Progenitor cell of endocrine pancreas (in vitro differentiated cells): Measurements from ENCODE around the gene FAM3D. TPM values are rescaled to one million over a fixed set of nuclear protein-coding genes. Genes with fewer than 3 reads are reported as not detected.

Experiments
- DNase-seq: peaks from one replicate; pipeline ENCODE4 v3.0.0; 2021; ENCODE audit warnings: low spot score; ENCODE audit not compliant: unreplicated experiment
- H3K27ac Mint-ChIP-seq: 2 replicates; pipeline ENCODE4 v1.8.0; 2021; ENCODE audit warnings: mild to moderate bottlenecking, moderate library complexity, mixed read lengths
- H3K27me3 Mint-ChIP-seq: 2 replicates; pipeline ENCODE4 v1.8.0; 2021; ENCODE audit warnings: mixed read lengths
- H3K36me3 Mint-ChIP-seq: 2 replicates; pipeline ENCODE4 v1.8.0; 2022; ENCODE audit warnings: mixed read lengths; ENCODE audit not compliant: insufficient read depth
- H3K4me1 Mint-ChIP-seq: 2 replicates; pipeline ENCODE4 v1.8.0; 2021; ENCODE audit warnings: low read depth, mixed read lengths
- H3K4me3 Mint-ChIP-seq: 2 replicates; pipeline ENCODE4 v1.8.0; 2021; ENCODE audit warnings: low read depth, mild to moderate bottlenecking, moderate library complexity, mixed read lengths
- H3K9me3 Mint-ChIP-seq: 2 replicates; pipeline ENCODE4 v1.8.0; 2021; ENCODE audit warnings: low read depth, mixed read lengths
- CTCF ChIP-seq: fragments of 200-600 bp; sonication (generic); IDR thresholded peaks from one replicate; pipeline ENCODE4 v1.5.0; 2021; ENCODE audit warnings: antibody characterized with exemption, mild to moderate bottlenecking; ENCODE audit not compliant: unreplicated experiment
- total RNA-seq: library from RNA; stranded (reverse); gene quantifications from 2 replicates; pipeline ENCODE4 v1.2.1, GENCODE V29; 2021

Gene FAM3D
- total RNA-seq, 1 donor from 2014 or later: not detected

GRCh38 chr3:58623478-58623877 is 43.1 kb downstream of the FAM3D start:
- Mint-ChIP-seq H3K4me1 (no peaks in the 10 kb centered on the region), H3K27ac (no peak overlapping the region), H3K36me3 (no peaks in the 10 kb centered on the region), H3K9me3 (no peaks in the 10 kb centered on the region), H3K4me3 (no peak overlapping the region), H3K27me3 (peaks cover 2% of the 10 kb centered on the region)
- DNase-seq: no peak
- no peak for TF ChIP-seq CTCF

- Mint-ChIP-seq H3K9me3 (no peaks in the 10 kb centered on the region), H3K27ac (no peak overlapping the region), H3K4me1 (no peaks in the 10 kb centered on the region), H3K4me3 (no peak overlapping the region), H3K27me3 (peaks cover 2% of the 10 kb centered on the region), H3K36me3 (no peaks in the 10 kb centered on the region)
- no peak for TF ChIP-seq CTCF
- DNase-seq: no peak
Measured at GRCh38 chr3:58622892-58623291, 43.7 kb downstream of the FAM3D start.

- DNase-seq: no peak
- Mint-ChIP-seq H3K36me3 (no peaks in the 10 kb centered on the region), H3K4me3 (no peak overlapping the region), H3K9me3 (no peaks in the 10 kb centered on the region), H3K27ac (no peak overlapping the region), H3K4me1 (no peaks in the 10 kb centered on the region), H3K27me3 (peaks cover 2% of the 10 kb centered on the region)
- no peak for TF ChIP-seq CTCF
Measured at GRCh38 chr3:58622436-58622835, 44.1 kb downstream of the FAM3D start.

GRCh38 chr3:58621086-58621830 is 45.3 kb downstream of the FAM3D start:
- Mint-ChIP-seq H3K4me3 (no peak overlapping the region), H3K9me3 (no peaks in the 10 kb centered on the region), H3K27me3 (peaks cover 2% of the 10 kb centered on the region), H3K36me3 (no peaks in the 10 kb centered on the region), H3K27ac (no peak overlapping the region), H3K4me1 (no peaks in the 10 kb centered on the region)
- TF ChIP-seq CTCF: no peak
- no peak for DNase-seq

GRCh38 chr3:58620421-58620820 is 46.2 kb downstream of the FAM3D start:
- H3K4me1 Mint-ChIP-seq: no peaks in the 10 kb centered on the region
- H3K36me3 Mint-ChIP-seq: no peaks in the 10 kb centered on the region
- no peak for DNase-seq
- no peak overlapping the region for H3K4me3 Mint-ChIP-seq
- no peak overlapping the region for H3K27ac Mint-ChIP-seq
- peaks cover 2% of the 10 kb centered on the region for H3K27me3 Mint-ChIP-seq
- H3K9me3 Mint-ChIP-seq: no peaks in the 10 kb centered on the region
- TF ChIP-seq CTCF: no peak
